HG02610 (cell line): Measurements from ENCODE around the gene IL1RAPL1.

Experiments used
- ATAC-seq: cut with Tn5 transposase; IDR thresholded peaks from one replicate; pipeline ENCODE4 v1.9.1; 2021; ENCODE audit warnings: mild to moderate bottlenecking, moderate library complexity; ENCODE audit not compliant: unreplicated experiment

The IL1RAPL1 gene

GRCh38 chrX:29852767-29853166 is 1265.5 kb downstream of the IL1RAPL1 start:
- no peak for ATAC-seq

- ATAC-seq = no peak
Measured at GRCh38 chrX:29858714-29859113, 1271.5 kb downstream of the IL1RAPL1 start.

GRCh38 chrX:29862126-29862677 is 1275.0 kb downstream of the IL1RAPL1 start:
- ATAC-seq = peak; percentile 46

- ATAC-seq = no peak
Measured at GRCh38 chrX:29867971-29868370, 1280.7 kb downstream of the IL1RAPL1 start.

GRCh38 chrX:29869837-29870236 is 1282.6 kb downstream of the IL1RAPL1 start:
- ATAC-seq = no peak

- peak; percentile 61 for ATAC-seq
Measured at GRCh38 chrX:29870608-29871007, 1283.4 kb downstream of the IL1RAPL1 start.

GRCh38 chrX:29872831-29873230 is 1285.6 kb downstream of the IL1RAPL1 start:
- no peak for ATAC-seq

GRCh38 chrX:29876733-29877132 is 1289.5 kb downstream of the IL1RAPL1 start:
- ATAC-seq = no peak

GRCh38 chrX:29880977-29881376 is 1293.7 kb downstream of the IL1RAPL1 start:
- ATAC-seq = no peak

- ATAC-seq = no peak
Measured at GRCh38 chrX:29890004-29890403, 1302.8 kb downstream of the IL1RAPL1 start.

- no peak for ATAC-seq
Measured at GRCh38 chrX:29890646-29891200, 1303.5 kb downstream of the IL1RAPL1 start.

- ATAC-seq = peak; percentile 59
Measured at GRCh38 chrX:29902004-29902403, 1314.8 kb downstream of the IL1RAPL1 start.

- no peak for ATAC-seq
Measured at GRCh38 chrX:29903360-29903759, 1316.1 kb downstream of the IL1RAPL1 start.

GRCh38 chrX:29911673-29912072 is 1324.4 kb downstream of the IL1RAPL1 start:
- ATAC-seq = no peak

- no peak for ATAC-seq
Measured at GRCh38 chrX:29913647-29914046, 1326.4 kb downstream of the IL1RAPL1 start.

- ATAC-seq = peak; percentile 50
Measured at GRCh38 chrX:29922607-29923006, 1335.4 kb downstream of the IL1RAPL1 start.

- no peak for ATAC-seq
Measured at GRCh38 chrX:29926056-29926455, 1338.8 kb downstream of the IL1RAPL1 start.

GRCh38 chrX:29926659-29927058 is 1339.4 kb downstream of the IL1RAPL1 start:
- ATAC-seq = no peak

GRCh38 chrX:29935455-29935854 is 1348.2 kb downstream of the IL1RAPL1 start:
- ATAC-seq = no peak

GRCh38 chrX:29940750-29941149 is 1353.5 kb downstream of the IL1RAPL1 start:
- no peak for ATAC-seq

GRCh38 chrX:29941287-29941686 is 1354.0 kb downstream of the IL1RAPL1 start:
- ATAC-seq = no peak

GRCh38 chrX:29947225-29947624 is 1360.0 kb downstream of the IL1RAPL1 start:
- no peak for ATAC-seq

GRCh38 chrX:29948653-29949052 is 1361.4 kb downstream of the IL1RAPL1 start:
- ATAC-seq = no peak
